IMR-90 (cell line): ENCODE data around the gene NPY2R. TPM values are rescaled to one million over a fixed set of nuclear protein-coding genes. Genes with fewer than 3 reads are reported as not detected.

Experiments used
- ATAC-seq: fragments of 200-7000 bp; cut with Tn5 transposase; 2 replicates; pipeline ENCODE4 v1.9.1; 2020; ENCODE audit warnings: low read depth, mild to moderate bottlenecking, moderate library complexity
- BruUV-seq: library from RNA; stranded (reverse); fragments of 400-500 nt; replicated peaks from 2 replicates; lab custom pipeline; 2021; lab: Mats Ljungman, UMichigan
- CTCF ChIA-PET: fragments of 300-600 bp; formaldehyde crosslinking; extraction: SDS; loops from one replicate; lab custom pipeline; 2021; ENCODE audit warnings: antibody characterized with exemption; lab: Yijun Ruan, JAX
- POLR2A ChIA-PET: fragments of 300-600 bp; sonication (Branson Sonifier 250); formaldehyde crosslinking; loops from one replicate; lab custom pipeline; 2022; ENCODE audit warnings: antibody characterized with exemption; ENCODE audit not compliant: unreplicated experiment; lab: Charles Lee
- DNase-seq: peaks from one replicate; pipeline ENCODE4 v3.0.0; 2013
- H2AFZ ChIP-seq: replicated peaks from 2 replicates; pipeline ENCODE3; 2013; ENCODE audit warnings: low read length, mild to moderate bottlenecking; ENCODE audit not compliant: poor library complexity
- H2AK5ac ChIP-seq: 2 replicates; pipeline ENCODE4 v1.6.1; 2013; ENCODE audit warnings: low read depth, low read length, inconsistent platforms
- H2AK9ac ChIP-seq: replicated peaks from 2 replicates; pipeline ENCODE3; 2013; ENCODE audit warnings: mild to moderate bottlenecking, low read depth, low read length, moderate library complexity; ENCODE audit not compliant: poor library complexity
- H2BK120ac ChIP-seq: 2 replicates; pipeline ENCODE4 v1.6.1; 2013; ENCODE audit warnings: low read depth, low read length, inconsistent platforms
- H2BK15ac ChIP-seq: 3 replicates; pipeline ENCODE4 v1.6.1; 2013; ENCODE audit warnings: low read depth, low read length, inconsistent platforms
- H2BK20ac ChIP-seq: 2 replicates; pipeline ENCODE4 v1.6.1; 2013; ENCODE audit warnings: low read depth, mild to moderate bottlenecking, inconsistent platforms, low read length, moderate library complexity
- H2BK5ac ChIP-seq: 2 replicates; pipeline ENCODE4 v1.6.1; 2013; ENCODE audit warnings: mild to moderate bottlenecking, low read depth, low read length, inconsistent platforms; ENCODE audit not compliant: poor library complexity, severe bottlenecking
- H3K14ac ChIP-seq: replicated peaks from 2 replicates; pipeline ENCODE4 v1.6.1; 2013; ENCODE audit warnings: low read depth, low read length, inconsistent platforms
- H3K18ac ChIP-seq: 2 replicates; pipeline ENCODE4 v1.6.1; 2013; ENCODE audit warnings: low read depth, low read length, control low read depth
- H3K23ac ChIP-seq: 2 replicates; pipeline ENCODE4 v1.6.1; 2013; ENCODE audit warnings: low read depth, low read length, inconsistent platforms
- H3K27ac ChIP-seq: 2 replicates; pipeline ENCODE4 v1.5.1; 2013; ENCODE audit warnings: mild to moderate bottlenecking, control low read depth, low read length; ENCODE audit not compliant: insufficient read depth
- H3K27me3 ChIP-seq: 2 replicates; pipeline ENCODE4 v1.6.1; 2013; ENCODE audit warnings: low read length; ENCODE audit not compliant: control insufficient read depth, insufficient read depth
- H3K36me3 ChIP-seq: 2 replicates; pipeline ENCODE4 v1.6.1; 2013; ENCODE audit warnings: low read length, mixed read lengths; ENCODE audit not compliant: control insufficient read depth, insufficient read depth
- H3K4ac ChIP-seq: 2 replicates; pipeline ENCODE4 v1.6.1; 2013; ENCODE audit warnings: low read depth, low read length, inconsistent platforms
- H3K4me1 ChIP-seq: 2 replicates; pipeline ENCODE4 v1.6.1; 2013; ENCODE audit warnings: low read length, mixed read lengths; ENCODE audit not compliant: control insufficient read depth, insufficient read depth
- H3K4me2 ChIP-seq: 2 replicates; pipeline ENCODE4 v1.6.1; 2013; ENCODE audit warnings: low read depth, mild to moderate bottlenecking, control low read depth, low read length, moderate library complexity
- H3K4me3 ChIP-seq: 2 replicates; pipeline ENCODE4 v1.5.1; 2013; ENCODE audit warnings: low read depth, mild to moderate bottlenecking, control low read depth, low read length, moderate library complexity; ENCODE audit not compliant: insufficient read depth
- H3K56ac ChIP-seq: 2 replicates; pipeline ENCODE4 v1.6.1; 2013; ENCODE audit warnings: low read length, inconsistent platforms; ENCODE audit not compliant: insufficient read depth; ENCODE audit errors: extremely low read depth
- H3K79me1 ChIP-seq, 2 experiments: 2 replicates each; pipeline ENCODE4 v1.6.1; 2013; ENCODE audit warnings: low read length in 2 of 2, inconsistent platforms in 1 of 2, low read depth in 1 of 2
- H3K9ac ChIP-seq: 2 replicates; pipeline ENCODE4 v1.6.1; 2013; ENCODE audit warnings: low read depth, low read length, control low read depth
- H3K9me1 ChIP-seq: 2 replicates; pipeline ENCODE4 v1.6.1; 2013; ENCODE audit warnings: low read length, inconsistent platforms; ENCODE audit not compliant: insufficient read depth
- H3K9me3 ChIP-seq: 2 replicates; pipeline ENCODE4 v1.6.1; 2013; ENCODE audit warnings: low read length; ENCODE audit not compliant: control insufficient read depth, insufficient read depth
- H4K20me1 ChIP-seq: 2 replicates; pipeline ENCODE4 v1.6.1; 2013; ENCODE audit warnings: low read length, inconsistent platforms; ENCODE audit not compliant: insufficient read depth
- H4K5ac ChIP-seq: 2 replicates; pipeline ENCODE4 v1.6.1; 2013; ENCODE audit warnings: mild to moderate bottlenecking, low read depth, low read length, control low read depth
- H4K8ac ChIP-seq, 2 experiments: 2 replicates each; pipeline ENCODE4 v1.6.1; 2013; ENCODE audit warnings: low read depth in 2 of 2, low read length in 2 of 2, control low read depth in 1 of 2, inconsistent platforms in 1 of 2
- H4K91ac ChIP-seq: 2 replicates; pipeline ENCODE4 v1.6.1; 2013; ENCODE audit warnings: low read depth, low read length, inconsistent platforms; ENCODE audit not compliant: insufficient read depth
- BHLHE40 ChIP-seq: fragments of 150-350 bp; IDR thresholded peaks from 2 replicates; pipeline ENCODE4 v1.6.1; 2016; ENCODE audit warnings: mild to moderate bottlenecking, low read depth, low read length
- CEBPB ChIP-seq: IDR thresholded peaks from 2 replicates; pipeline ENCODE4 v1.6.1; 2012; ENCODE audit warnings: low read depth, low read length, improper control_type of control experiment
- CHD1 ChIP-seq: IDR thresholded peaks from 2 replicates; pipeline ENCODE4 v1.6.1; 2012; ENCODE audit warnings: low read depth, low read length, improper control_type of control experiment
- CTCF ChIP-seq: conservative IDR thresholded peaks from 2 replicates; pipeline ENCODE4 v1.5.1; 2012; ENCODE audit warnings: mild to moderate bottlenecking, low read depth, low read length, improper control_type of control experiment
- ELK1 ChIP-seq: fragments of 150-350 bp; IDR thresholded peaks from 2 replicates; pipeline ENCODE4 v1.6.1; 2016; ENCODE audit warnings: low read depth, mild to moderate bottlenecking, low read length, moderate library complexity, borderline replicate concordance
- FOS ChIP-seq: fragments of 150-350 bp; IDR thresholded peaks from 2 replicates; pipeline ENCODE4 v1.6.1; 2016; ENCODE audit warnings: low read depth, low read length
- MAFK ChIP-seq: IDR thresholded peaks from 2 replicates; pipeline ENCODE4 v1.6.1; 2012; ENCODE audit warnings: low read depth, low read length, improper control_type of control experiment
- MAZ ChIP-seq: IDR thresholded peaks from 2 replicates; pipeline ENCODE4 v1.6.1; 2012; ENCODE audit warnings: low read depth, mild to moderate bottlenecking, low read length, improper control_type of control experiment, moderate library complexity, borderline replicate concordance
- MXI1 ChIP-seq: IDR thresholded peaks from 2 replicates; pipeline ENCODE4 v1.6.1; 2012; ENCODE audit warnings: low read depth, mild to moderate bottlenecking, low read length, moderate library complexity, borderline replicate concordance
- NFE2L2 ChIP-seq: fragments of 150-350 bp; IDR thresholded peaks from 2 replicates; pipeline ENCODE4 v1.6.1; 2016; ENCODE audit warnings: low read depth, mild to moderate bottlenecking, low read length
- POLR2A ChIP-seq: IDR thresholded peaks from 2 replicates; pipeline ENCODE4 v1.6.1; 2012; ENCODE audit warnings: mild to moderate bottlenecking, low read depth, low read length
- RCOR1 ChIP-seq: IDR thresholded peaks from 2 replicates; pipeline ENCODE4 v1.6.1; 2012; ENCODE audit warnings: mild to moderate bottlenecking, low read length, improper control_type of control experiment; ENCODE audit not compliant: insufficient replicate concordance
- RFX5 ChIP-seq: IDR thresholded peaks from 2 replicates; pipeline ENCODE4 v1.8.0; 2012; ENCODE audit warnings: low read depth, mild to moderate bottlenecking, low read length, moderate library complexity
- SMC3 ChIP-seq: fragments of 150-350 bp; IDR thresholded peaks from 2 replicates; pipeline ENCODE4 v1.6.1; 2016; ENCODE audit warnings: low read depth, mild to moderate bottlenecking, antibody characterized with exemption, low read length, moderate library complexity
- USF2 ChIP-seq: fragments of 150-350 bp; IDR thresholded peaks from 2 replicates; pipeline ENCODE4 v1.6.1; 2017; ENCODE audit warnings: mild to moderate bottlenecking, antibody characterized with exemption, low read length, low read depth
- dilution Hi-C: fragments of 300-500 bp; cut with HindIII; formaldehyde crosslinking; loops from one replicate; pipeline ENCODE4 v1.14.3; 2018; ENCODE audit warnings: low sequenced_read_pairs; ENCODE audit not compliant: unreplicated experiment
- in situ Hi-C: fragments of 300-500 bp; cut with MboI; formaldehyde crosslinking; loops from 3 replicates; pipeline ENCODE4 v1.14.3; 2019; ENCODE audit warnings: low sequenced_read_pairs, inconsistent platforms, mixed read lengths
- intact Hi-C: fragments of 100-400 bp; cut with micrococcal nuclease; formaldehyde crosslinking; loops from 2 replicates; pipeline ENCODE4 v1.10.0; 2022
- polyA plus RNA-seq, 3 experiments: library from polyadenylated mRNA; depleted of rRNA; stranded (reverse); fragments of >200 nt; gene quantifications; 2 replicates each; pipeline ENCODE4 v1.2.3, GENCODE V29; 2012; ENCODE audit warnings: low replicate concordance in 1 of 3
- total RNA-seq: library from RNA; depleted of rRNA; stranded (reverse); fragments of >200 nt; gene quantifications from 2 replicates; pipeline ENCODE4 v1.2.3, GENCODE V29; 2012

The NPY2R gene
- total and polyA plus RNA-seq, 2 of the 4 experiments (the other 2 are of a cell fraction) = not detected

- H4K8ac ChIP-seq = no peak overlapping the region
- H3K9me1 ChIP-seq = no peaks in the 10 kb centered on the region
- intact Hi-C loops = no loop called here
Measured at GRCh38 chr4:155241664-155242063, 33.2 kb downstream of the NPY2R start.

More at GRCh38 chr4:155241664-155242063, 33.2 kb downstream of the NPY2R start:
- Histone ChIP-seq H2BK20ac (no peak overlapping the region), H4K91ac (no peak overlapping the region), H3K56ac (no peak overlapping the region), H4K20me1 (no peaks in the 10 kb centered on the region), H3K23ac (no peak overlapping the region), H4K5ac (no peak overlapping the region), H3K27ac (no peak overlapping the region), H3K18ac (no peak overlapping the region), H3K4ac (no peak overlapping the region), H2AK5ac (no peak overlapping the region), H2BK5ac (no peak overlapping the region), H2BK120ac (no peak overlapping the region), H2AFZ (no peak overlapping the region), H3K9me3 (no peaks in the 10 kb centered on the region), H3K27me3 (no peaks in the 10 kb centered on the region), H3K4me3 (no peak overlapping the region), H3K14ac (no peak overlapping the region), H2BK15ac (no peak overlapping the region), H2AK9ac (no peak overlapping the region), H3K4me2 (no peak overlapping the region), H3K36me3 (no peaks in the 10 kb centered on the region), H3K9ac (no peak overlapping the region), H3K4me1 (no peaks in the 10 kb centered on the region), H3K79me1 (no peaks in the 10 kb centered on the region)
- no peak for TF ChIP-seq MAFK
- TF ChIP-seq USF2 = no peak
- no peak for TF ChIP-seq BHLHE40
- TF ChIP-seq CTCF = no peak
- no peak for TF ChIP-seq SMC3
- no peak for TF ChIP-seq CHD1
- TF ChIP-seq POLR2A = no peak
- TF ChIP-seq MAZ = no peak
- no peak for TF ChIP-seq ELK1
- no peak for TF ChIP-seq NFE2L2
- no peak for TF ChIP-seq RCOR1
- TF ChIP-seq CEBPB = no peak
- TF ChIP-seq FOS = no peak
- TF ChIP-seq MXI1 = no peak
- no peak for TF ChIP-seq RFX5
- BruUV-seq = no TSS peak
- in situ Hi-C loops = no loop called here
- dilution Hi-C loops = no loop called here
- POLR2A ChIA-PET = no interaction called here
- ATAC-seq (no peak), DNase-seq (no peak)
- CTCF ChIA-PET = no interaction called here
